GM12874 (cell line): ENCODE data around the gene ZNF319.

Experiments
- TF ChIP-seq, protein P1 (sequence below): IDR thresholded peaks from 2 replicates; pipeline ENCODE4 v1.5.1; 2011; ENCODE audit warnings: low read depth, mild to moderate bottlenecking, control low read depth, low read length, moderate library complexity; ENCODE audit not compliant: insufficient read depth

ZNF319 gene

GRCh38 chr16:57984443-57985203 lies 15.8 kb downstream of the ZNF319 start:
- TF ChIP-seq, protein P1, sequence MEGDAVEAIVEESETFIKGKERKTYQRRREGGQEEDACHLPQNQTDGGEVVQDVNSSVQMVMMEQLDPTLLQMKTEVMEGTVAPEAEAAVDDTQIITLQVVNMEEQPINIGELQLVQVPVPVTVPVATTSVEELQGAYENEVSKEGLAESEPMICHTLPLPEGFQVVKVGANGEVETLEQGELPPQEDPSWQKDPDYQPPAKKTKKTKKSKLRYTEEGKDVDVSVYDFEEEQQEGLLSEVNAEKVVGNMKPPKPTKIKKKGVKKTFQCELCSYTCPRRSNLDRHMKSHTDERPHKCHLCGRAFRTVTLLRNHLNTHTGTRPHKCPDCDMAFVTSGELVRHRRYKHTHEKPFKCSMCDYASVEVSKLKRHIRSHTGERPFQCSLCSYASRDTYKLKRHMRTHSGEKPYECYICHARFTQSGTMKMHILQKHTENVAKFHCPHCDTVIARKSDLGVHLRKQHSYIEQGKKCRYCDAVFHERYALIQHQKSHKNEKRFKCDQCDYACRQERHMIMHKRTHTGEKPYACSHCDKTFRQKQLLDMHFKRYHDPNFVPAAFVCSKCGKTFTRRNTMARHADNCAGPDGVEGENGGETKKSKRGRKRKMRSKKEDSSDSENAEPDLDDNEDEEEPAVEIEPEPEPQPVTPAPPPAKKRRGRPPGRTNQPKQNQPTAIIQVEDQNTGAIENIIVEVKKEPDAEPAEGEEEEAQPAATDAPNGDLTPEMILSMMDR: no peak

GRCh38 chr16:57982385-57982784 lies 18.1 kb downstream of the ZNF319 start:
- TF ChIP-seq, protein P1: no peak

- TF ChIP-seq, protein P1: no peak
Observed at GRCh38 chr16:57981636-57982035, 18.8 kb downstream of the ZNF319 start.

- TF ChIP-seq, protein P1: no peak
Observed at GRCh38 chr16:57979006-57979585, 21.4 kb downstream of the ZNF319 start.

DNA sequence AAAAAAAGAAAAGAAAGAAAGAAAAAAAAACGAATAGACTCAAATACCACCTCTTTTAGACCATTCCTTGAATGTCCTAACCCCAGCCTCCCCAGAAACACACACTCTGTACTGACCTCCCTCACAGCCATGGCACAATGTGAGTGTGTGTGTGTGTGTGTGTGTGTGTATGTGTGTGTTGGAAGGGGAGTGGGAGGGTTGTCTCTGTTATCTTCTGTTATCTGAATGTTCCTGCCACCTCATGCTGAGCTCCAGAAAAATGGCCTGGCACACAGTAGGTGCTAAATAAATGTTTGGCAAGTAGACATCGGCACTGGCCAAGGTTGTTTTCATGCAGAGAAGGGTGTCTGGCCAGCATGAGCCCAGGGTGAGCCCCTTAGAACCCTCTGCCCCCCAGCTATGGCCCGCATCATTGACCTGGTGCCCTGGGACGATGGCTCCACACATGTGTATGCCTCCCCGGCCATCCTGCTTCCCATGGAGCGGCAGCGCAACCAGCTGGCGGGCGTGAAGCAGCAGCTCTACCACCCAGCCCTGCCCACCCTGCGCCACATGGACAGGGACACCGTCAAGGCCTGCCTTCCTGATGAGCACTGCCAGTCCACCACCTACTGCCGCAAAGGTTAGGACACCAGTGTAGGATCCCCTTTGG lies 22.9 kb downstream of the ZNF319 start:
- TF ChIP-seq, protein P1: no peak

GRCh38 chr16:57976331-57976796 lies 24.1 kb downstream of the ZNF319 start:
- TF ChIP-seq, protein P1: no peak

DNA sequence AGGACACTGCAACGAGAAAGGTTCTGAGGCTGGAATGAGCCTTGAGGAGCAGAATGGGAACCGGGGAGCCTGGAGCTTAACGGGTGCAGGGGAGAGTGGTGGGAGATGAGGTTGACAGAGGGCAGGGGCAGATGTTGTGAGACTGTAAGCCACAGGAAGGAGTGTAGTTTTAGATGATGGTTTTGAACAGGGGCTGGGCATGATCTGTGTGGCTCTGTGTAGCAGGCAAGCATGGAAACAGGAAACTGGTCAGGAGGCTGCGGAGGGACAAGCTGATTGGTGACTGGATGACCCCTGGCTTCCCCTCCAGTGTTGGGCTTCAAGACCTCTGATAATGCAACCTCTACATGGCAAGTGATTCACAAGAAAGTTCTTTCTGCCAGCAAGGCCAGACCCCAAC lies 28.2 kb downstream of the ZNF319 start:
- TF ChIP-seq, protein P1: no peak
